ENCODE measurements around the gene CTDSPL. TPM values are rescaled to one million over a fixed set of nuclear protein-coding genes. Genes with fewer than 3 reads are reported as not detected.
A peak's percentile ranks its signal among the peaks of the same experiment; 100 is the strongest.

CTDSPL gene
- total and polyA plus RNA-seq, 2 experiments from 2014 or later, result 29.2 to 33.7 TPM

GRCh38 chr3:37859908-37860199 lies 1.8 kb upstream of the CTDSPL start:
- Histone ChIP-seq H3K27me3 (no peaks in the 10 kb centered on the region), H3K4me2 (peak overlapping the region; percentile 96), H3K4me3 (no peak overlapping the region), H3K27ac (peak overlapping the region; percentile 83), H3K36me3 (replicated peaks; ENCODE audit: insufficient read depth, low read depth) (no peaks in the 10 kb centered on the region), H3K79me2 (peaks cover 45% of the 10 kb centered on the region), H3K4me1 (ENCODE audit: insufficient read depth) (peaks cover 18% of the 10 kb centered on the region), H3K9me3 (ENCODE audit: low read depth) (no peaks in the 10 kb centered on the region), H2AFZ (no peak overlapping the region), H3K9me2 (replicated peaks; ENCODE audit: insufficient read depth) (no peaks in the 10 kb centered on the region), H4K20me1 (ENCODE audit: insufficient read depth, poor library complexity, severe bottlenecking) (peaks cover 7% of the 10 kb centered on the region)
- DNase-seq (ENCODE audit: low spot score), result no peak
- WGBS (ENCODE audit: low lambda C conversion rate, missing lambda C conversion rate), result 88% methylated on average over 6 of the region's 6 CpGs
- TF ChIP-seq EZH2 (IDR thresholded peaks at IDR 0.05; ENCODE audit: borderline replicate concordance) (no peak), EZH2phosphoT487 (IDR thresholded peaks at IDR 0.05; ENCODE audit: low read depth, severe bottlenecking, unreplicated experiment) (no peak), CTCF (IDR thresholded peaks at IDR 0.05; ENCODE audit: poor library complexity) (no peak)

- Histone ChIP-seq H3K27me3 (no peaks in the 10 kb centered on the region), H3K9me2 (replicated peaks; ENCODE audit: insufficient read depth) (no peaks in the 10 kb centered on the region), H4K20me1 (ENCODE audit: insufficient read depth, poor library complexity, severe bottlenecking) (peaks cover 12% of the 10 kb centered on the region), H3K4me3 (peak overlapping the region; percentile 82), H3K4me1 (ENCODE audit: insufficient read depth) (peaks cover 23% of the 10 kb centered on the region), H2AFZ (peak overlapping the region; percentile 70), H3K9me3 (ENCODE audit: low read depth) (no peaks in the 10 kb centered on the region), H3K79me2 (peaks cover 70% of the 10 kb centered on the region), H3K36me3 (replicated peaks; ENCODE audit: insufficient read depth, low read depth) (no peaks in the 10 kb centered on the region), H3K4me2 (peak overlapping the region; percentile 92), H3K27ac (peak overlapping the region; percentile 70)
- peak; percentile 79 for DNase-seq (ENCODE audit: low spot score)
- no peak for TF ChIP-seq EZH2phosphoT487 (IDR thresholded peaks at IDR 0.05; ENCODE audit: low read depth, severe bottlenecking, unreplicated experiment)
- TF ChIP-seq EZH2 (IDR thresholded peaks at IDR 0.05; ENCODE audit: borderline replicate concordance), result no peak
- no peak for TF ChIP-seq CTCF (IDR thresholded peaks at IDR 0.05; ENCODE audit: poor library complexity)
- WGBS (ENCODE audit: low lambda C conversion rate, missing lambda C conversion rate), result 9% methylated on average over 29 of the region's 38 CpGs
Observed at GRCh38 chr3:37862219-37862902, 681 bp downstream of the CTDSPL start.

GRCh38 chr3:37862903-37863815 lies 1.5 kb downstream of the CTDSPL start:
- Histone ChIP-seq H3K4me3 (peak overlapping the region; percentile 82), H3K4me1 (ENCODE audit: insufficient read depth) (peaks cover 23% of the 10 kb centered on the region), H2AFZ (no peak overlapping the region), H4K20me1 (ENCODE audit: insufficient read depth, poor library complexity, severe bottlenecking) (peaks cover 12% of the 10 kb centered on the region), H3K9me3 (ENCODE audit: low read depth) (no peaks in the 10 kb centered on the region), H3K79me2 (peaks cover 78% of the 10 kb centered on the region), H3K36me3 (replicated peaks; ENCODE audit: insufficient read depth, low read depth) (no peaks in the 10 kb centered on the region), H3K4me2 (peak overlapping the region; percentile 92), H3K27ac (peak overlapping the region; percentile 70), H3K27me3 (no peaks in the 10 kb centered on the region), H3K9me2 (replicated peaks; ENCODE audit: insufficient read depth) (no peaks in the 10 kb centered on the region)
- peak; percentile 28 for DNase-seq (ENCODE audit: low spot score)
- WGBS (ENCODE audit: low lambda C conversion rate, missing lambda C conversion rate), result 47% methylated on average over 13 of the region's 13 CpGs
- TF ChIP-seq CTCF (IDR thresholded peaks at IDR 0.05; ENCODE audit: poor library complexity), result no peak
- no peak for TF ChIP-seq EZH2 (IDR thresholded peaks at IDR 0.05; ENCODE audit: borderline replicate concordance)
- TF ChIP-seq EZH2phosphoT487 (IDR thresholded peaks at IDR 0.05; ENCODE audit: low read depth, severe bottlenecking, unreplicated experiment), result no peak
